AG04449 (cell line): Measurements from ENCODE around the gene TIMM22.
"Not testable (repeated sequence)": the region's sequence is repeated elsewhere in the genome, so short reads cannot be mapped to it uniquely, and the experiment has no call there.

ENCODE experiments used
- CTCF ChIA-PET: fragments of 350-600 bp; formaldehyde crosslinking; extraction: SDS; loops from one replicate; lab custom pipeline; 2021; ENCODE audit warnings: antibody characterized with exemption; lab: Yijun Ruan, JAX
- POLR2A ChIA-PET: fragments of 400-600, 350-600 bp; formaldehyde crosslinking; extraction: SDS; loops from one replicate; lab custom pipeline; 2020; ENCODE audit warnings: antibody characterized with exemption, inconsistent platforms; lab: Yijun Ruan, JAX
- DNase-seq: peaks from one replicate; pipeline ENCODE4 v3.0.0-alpha.2; 2010; ENCODE audit warnings: low read depth, low spot score
- H3K4me3 ChIP-seq: 2 replicates; pipeline ENCODE4 v1.5.1; 2011; ENCODE audit warnings: low read depth, mild to moderate bottlenecking, control low read depth, low read length
- CTCF ChIP-seq: IDR thresholded peaks from one replicate; pipeline ENCODE4 v1.5.1; 2011; ENCODE audit warnings: mild to moderate bottlenecking, moderate library complexity, low read length, control low read depth, inconsistent platforms; ENCODE audit not compliant: insufficient read depth; ENCODE audit errors: missing control alignments

Gene TIMM22

GRCh38 chr17:1047879-1048470 is 51.0 kb downstream of the TIMM22 start:
- POLR2A ChIA-PET: interaction anchor here (0.7 kb wide), 1 partner anchor 8 kb away, joined by 5 read pairs; no protein-coding TSS in a partner anchor

GRCh38 chr17:1048516-1049115 is 51.7 kb downstream of the TIMM22 start:
- DNase-seq, POLR2A ChIA-PET, H3K4me3 ChIP-seq: not testable (repeated sequence)
- CTCF ChIA-PET: interaction anchor here (5.9 kb wide), 1 partner anchor 7 kb away, joined by 65 read pairs; no protein-coding TSS in a partner anchor

More at GRCh38 chr17:1047879-1048470, 51.0 kb downstream of the TIMM22 start:
- H3K4me3 ChIP-seq: no peak overlapping the region
- CTCF ChIA-PET: interaction anchor here (0.9 to 5.9 kb wide), 3 partner anchors 8 to 52 kb away, joined by 3 to 65 read pairs (median 4); no protein-coding TSS in a partner anchor
- DNase-seq: no peak
- TF ChIP-seq CTCF: no peak

GRCh38 chr17:1049446-1050225 is 52.7 kb downstream of the TIMM22 start:
- ChIA-PET CTCF (interaction anchor here (0.9 to 1.1 kb wide), 2 partner anchors 10 to 51 kb away, joined by 3 to 4 read pairs; no protein-coding TSS in a partner anchor), POLR2A (no interaction called here)
- no peak for TF ChIP-seq CTCF
- DNase-seq: no peak
- no peak overlapping the region for H3K4me3 ChIP-seq

- no peak for TF ChIP-seq CTCF
- POLR2A ChIA-PET: no interaction called here
- DNase-seq: no peak
- no peak overlapping the region for H3K4me3 ChIP-seq
- CTCF ChIA-PET: interaction anchor here (0.9 to 1.1 kb wide), 2 partner anchors 9 to 52 kb away, joined by 3 to 4 read pairs; no protein-coding TSS in a partner anchor
These were observed 53.5 kb downstream of the TIMM22 start for GRCh38 chr17:1050246-1050995.

- ChIA-PET POLR2A (no interaction called here), CTCF (interaction anchor here (0.7 kb wide), 1 partner anchor 9 kb away, joined by 3 read pairs; no protein-coding TSS in a partner anchor)
- DNase-seq: no peak
- no peak overlapping the region for H3K4me3 ChIP-seq
- no peak for TF ChIP-seq CTCF
These were observed 54.3 kb downstream of the TIMM22 start for GRCh38 chr17:1050996-1051925.
